CD4-positive, CD25-positive, alpha-beta regulatory T cell (primary cell): ENCODE measurements around the gene NUP62. TPM values are rescaled to one million over a fixed set of nuclear protein-coding genes. Genes with fewer than 3 reads are reported as not detected.

Source experiments
- ATAC-seq, 2 donors: fragments of 150-1000 bp; cut with Tn5 transposase; one replicate each; pipeline ENCODE4 v1.10.0; 2021; ENCODE audit warnings: low read depth in 2 of 2, moderate number of reproducible peaks in 2 of 2, moderate library complexity in 1 of 2
- DNase-seq, 3 donors: peaks; one replicate each; pipeline versions ENCODE4 v3.0.0 to v3.0.0-alpha.2; 2012 to 2022; ENCODE audit warnings: mixed read lengths in 1 of 3
- H3K27ac ChIP-seq: one replicate; pipeline ENCODE4 v1.7.0; 2013; ENCODE audit warnings: mild to moderate bottlenecking, low read length; ENCODE audit not compliant: insufficient read depth, poor library complexity, severe bottlenecking
- H3K27me3 ChIP-seq: one replicate; pipeline ENCODE4 v1.7.0; 2013; ENCODE audit warnings: low read length; ENCODE audit not compliant: control insufficient read depth, insufficient read depth
- H3K36me3 ChIP-seq: one replicate; pipeline ENCODE4 v1.7.0; 2013; ENCODE audit warnings: mild to moderate bottlenecking, low read length, moderate library complexity; ENCODE audit not compliant: control insufficient read depth, insufficient read depth
- H3K4me1 ChIP-seq: 2 replicates; pipeline ENCODE4 v1.7.0; 2013; ENCODE audit warnings: mild to moderate bottlenecking, low read length; ENCODE audit not compliant: insufficient read depth, control insufficient read depth, poor library complexity, severe bottlenecking
- H3K4me3 ChIP-seq: one replicate; pipeline ENCODE4 v1.7.0; 2013; ENCODE audit warnings: low read depth, mild to moderate bottlenecking, low read length, moderate library complexity
- H3K9me3 ChIP-seq, 2 experiments: 1 replicate in 1 of 2; 2 replicates in 1 of 2; pipeline ENCODE4 v1.7.0; 2013; ENCODE audit warnings: low read length in 2 of 2, mild to moderate bottlenecking in 1 of 2, moderate library complexity in 1 of 2; ENCODE audit not compliant: control insufficient read depth in 2 of 2
- H3K27ac Mint-ChIP-seq, 3 donors: one replicate each; pipeline ENCODE4 v1.8.0; 2020 to 2022; ENCODE audit warnings: mild to moderate bottlenecking in 3 of 3, mixed read lengths in 3 of 3, moderate library complexity in 2 of 3
- H3K27me3 Mint-ChIP-seq: one replicate; pipeline ENCODE4 v1.8.0; 2022; ENCODE audit warnings: mild to moderate bottlenecking, mixed read lengths
- H3K36me3 Mint-ChIP-seq: one replicate; pipeline ENCODE4 v1.8.0; 2020; ENCODE audit warnings: mixed read lengths
- H3K4me1 Mint-ChIP-seq, 4 donors: one replicate each; pipeline ENCODE4 v1.8.0; 2020 to 2022; ENCODE audit warnings: mixed read lengths in 4 of 4, mild to moderate bottlenecking in 1 of 4
- H3K4me3 Mint-ChIP-seq, 4 donors: one replicate each; pipeline ENCODE4 v1.8.0; 2020 to 2022; ENCODE audit warnings: mild to moderate bottlenecking in 4 of 4, mixed read lengths in 4 of 4, moderate library complexity in 3 of 4
- H3K9me3 Mint-ChIP-seq, 7 donors: one replicate each; pipeline ENCODE4 v1.8.0; 2020 to 2022; ENCODE audit warnings: mixed read lengths in 7 of 7, mild to moderate bottlenecking in 3 of 7, moderate library complexity in 2 of 7
- polyA plus RNA-seq, 4 donors: library from polyadenylated mRNA; unstranded; fragments of 300-500 nt; fragmentation: Illumina TruSeq; gene quantifications; one replicate each; pipeline ENCODE4 v1.2.3, GENCODE V29; 2021
- total RNA-seq: library from RNA; stranded (reverse); gene quantifications from one replicate; pipeline ENCODE4 v1.2.3, GENCODE V29; 2022

The NUP62 gene
- total and polyA plus RNA-seq, 5 donors from 2014 or later = 40.2 to 47.2 (median 42.1) TPM

- Mint-ChIP-seq H3K36me3 (peaks cover 15% of the 10 kb centered on the region), H3K27ac (peak overlapping the region in 1 of 3 donors; percentile 26), H3K27me3 (no peaks in the 10 kb centered on the region), H3K4me1 (peaks cover 15 to 27% (median 16%) of the 10 kb centered on the region in 4 donors), H3K9me3 (no peaks in the 10 kb centered on the region), H3K4me3 (no peak overlapping the region)
- DNase-seq = no peak
- ATAC-seq = no peak
- H3K27me3 ChIP-seq = no peaks in the 10 kb centered on the region
- H3K27ac ChIP-seq = no peak overlapping the region
- H3K4me1 ChIP-seq = peaks cover 11% of the 10 kb centered on the region
- peaks cover 12% of the 10 kb centered on the region for H3K36me3 ChIP-seq
- no peak overlapping the region for H3K4me3 ChIP-seq
- H3K9me3 ChIP-seq = no peaks in the 10 kb centered on the region
Observed at GRCh38 chr19:49906879-49907564, 22.3 kb downstream of the NUP62 start.

GRCh38 chr19:49904136-49904535 is 25.2 kb downstream of the NUP62 start:
- Mint-ChIP-seq H3K36me3 (peaks cover 11% of the 10 kb centered on the region), H3K27me3 (no peaks in the 10 kb centered on the region), H3K27ac (no peak overlapping the region), H3K4me3 (no peak overlapping the region), H3K9me3 (no peaks in the 10 kb centered on the region), H3K4me1 (peaks cover 0 to 10% (median 5%) of the 10 kb centered on the region in 4 donors)
- Histone ChIP-seq H3K4me3 (no peak overlapping the region), H3K27me3 (no peaks in the 10 kb centered on the region), H3K4me1 (no peaks in the 10 kb centered on the region), H3K36me3 (peaks cover 12% of the 10 kb centered on the region), H3K9me3 (no peaks in the 10 kb centered on the region), H3K27ac (no peak overlapping the region)
- ATAC-seq (no peak), DNase-seq (no peak)

GRCh38 chr19:49896863-49897621 is 32.3 kb downstream of the NUP62 start, which contains the start of gene IL4I1:
IL4I1 (minus strand) TSS chr19:49896887; CDS start chr19:49896160, 727 bp downstream.
- Histone ChIP-seq H3K4me3 (peak within 1 kb of the TSS; percentile 50), H3K9me3 (no peaks in the 10 kb centered on the region), H3K27me3 (no peaks in the 10 kb centered on the region), H3K27ac (peak within 1 kb of the TSS; percentile 93), H3K36me3 (no peaks in the 10 kb centered on the region), H3K4me1 (peaks cover 23% of the 10 kb centered on the region)
- Mint-ChIP-seq H3K27me3 (no peaks in the 10 kb centered on the region), H3K4me3 (peak within 1 kb of the TSS; percentile 67 to 81 (median 80)), H3K36me3 (no peaks in the 10 kb centered on the region), H3K27ac (peak within 1 kb of the TSS; percentile 90 to 97 (median 97)), H3K9me3 (no peaks in the 10 kb centered on the region), H3K4me1 (peaks cover 0 to 39% (median 23%) of the 10 kb centered on the region in 4 donors)
- DNase-seq (peak; percentile 64 to 75 (median 66)), ATAC-seq (peak; percentile 64 to 76)

- Mint-ChIP-seq H3K4me3 (peak overlapping the region in 1 of 4 donors; percentile 83), H3K9me3 (peaks cover 0 to 2% (median 0%) of the 10 kb centered on the region in 7 donors), H3K36me3 (no peaks in the 10 kb centered on the region), H3K27ac (peak overlapping the region in 1 of 3 donors; percentile 97), H3K27me3 (no peaks in the 10 kb centered on the region), H3K4me1 (peaks cover 0 to 42% (median 25%) of the 10 kb centered on the region in 4 donors)
- H3K4me1 ChIP-seq = peaks cover 23% of the 10 kb centered on the region
- no peaks in the 10 kb centered on the region for H3K36me3 ChIP-seq
- H3K9me3 ChIP-seq = no peaks in the 10 kb centered on the region
- ATAC-seq (no peak), DNase-seq (no peak)
- no peak overlapping the region for H3K4me3 ChIP-seq
- H3K27me3 ChIP-seq = no peaks in the 10 kb centered on the region
- peak overlapping the region; percentile 93 for H3K27ac ChIP-seq
Observed at GRCh38 chr19:49895566-49896297, 33.6 kb downstream of the NUP62 start.

GRCh38 chr19:49894879-49895565 is 34.3 kb downstream of the NUP62 start:
- H3K36me3 ChIP-seq = no peaks in the 10 kb centered on the region
- H3K9me3 Mint-ChIP-seq = peaks cover 0 to 2% (median 0%) of the 10 kb centered on the region in 7 donors
- H3K4me1 Mint-ChIP-seq = peaks cover 0 to 46% (median 25%) of the 10 kb centered on the region in 4 donors
- no peak overlapping the region for H3K27ac ChIP-seq
- no peaks in the 10 kb centered on the region for H3K27me3 Mint-ChIP-seq
- no peak for ATAC-seq
- no peak overlapping the region for H3K4me3 ChIP-seq
- peak overlapping the region in 1 of 4 donors; percentile 83 for H3K4me3 Mint-ChIP-seq
- no peaks in the 10 kb centered on the region for H3K9me3 ChIP-seq
- H3K36me3 Mint-ChIP-seq = no peaks in the 10 kb centered on the region
- no peaks in the 10 kb centered on the region for H3K27me3 ChIP-seq
- peaks cover 27% of the 10 kb centered on the region for H3K4me1 ChIP-seq
- no peak for DNase-seq
- H3K27ac Mint-ChIP-seq = peak overlapping the region in 1 of 3 donors; percentile 51

GRCh38 chr19:49894011-49894664 is 35.2 kb downstream of the NUP62 start:
- no peak overlapping the region for H3K27ac ChIP-seq
- no peak for ATAC-seq
- Mint-ChIP-seq H3K36me3 (no peaks in the 10 kb centered on the region), H3K27ac (no peak overlapping the region), H3K27me3 (no peaks in the 10 kb centered on the region), H3K9me3 (peaks cover 0 to 2% (median 0%) of the 10 kb centered on the region in 7 donors), H3K4me3 (no peak overlapping the region), H3K4me1 (peaks cover 0 to 47% (median 25%) of the 10 kb centered on the region in 4 donors)
- H3K36me3 ChIP-seq = no peaks in the 10 kb centered on the region
- no peak for DNase-seq
- H3K9me3 ChIP-seq = no peaks in the 10 kb centered on the region
- no peak overlapping the region for H3K4me3 ChIP-seq
- no peaks in the 10 kb centered on the region for H3K27me3 ChIP-seq
- H3K4me1 ChIP-seq = peaks cover 34% of the 10 kb centered on the region
